HepG2 (cell line): Measurements from ENCODE around the gene ZNF786. TPM values are rescaled to one million over a fixed set of nuclear protein-coding genes. Genes with fewer than 3 reads are reported as not detected.

Experiments
- ATAC-seq: fragments of 200-7000 bp; cut with Tn5 transposase; 3 replicates; pipeline ENCODE4 v1.9.1; 2020; ENCODE audit warnings: mild to moderate bottlenecking, moderate library complexity
- BruUV-seq: library from RNA; stranded (reverse); fragments of 400-500 nt; replicated peaks from 2 replicates; lab custom pipeline; 2021; lab: Mats Ljungman, UMichigan
- CTCF ChIA-PET: fragments of 300-600 bp; formaldehyde crosslinking; extraction: SDS; loops from one replicate; lab custom pipeline; 2021; ENCODE audit warnings: low total read pairs, inconsistent platforms, low intra/inter-chr PET ratio; lab: Yijun Ruan, JAX
- POLR2A ChIA-PET: fragments of 350-600 bp; sonication (Branson Sonifier 250); formaldehyde crosslinking; loops from one replicate; lab custom pipeline; 2020; ENCODE audit warnings: antibody characterized with exemption, inconsistent platforms; lab: Yijun Ruan, JAX
- DNase-seq: peaks from one replicate; pipeline ENCODE4 v3.0.0-alpha.2; 2015; ENCODE audit warnings: low spot score
- FAIRE-seq: peaks from 3 replicates; lab custom pipeline; 2011; peaks lifted over from hg19 to GRCh38; lab: Jason Lieb, UNC
- H2AFZ ChIP-seq: one replicate; pipeline ENCODE4 v1.6.1; 2011; ENCODE audit warnings: low read length, inconsistent platforms
- H3K27ac ChIP-seq: fragments of 300-600 bp; 3 replicates; pipeline ENCODE4 v1.8.0; 2011; ENCODE audit warnings: mixed run types, mild to moderate bottlenecking, mixed read lengths, low read length, inconsistent platforms; ENCODE audit not compliant: insufficient read depth; ENCODE audit errors: extremely low read length
- H3K27me3 ChIP-seq, 2 experiments: fragments of 200-600 bp in 1 of 2; 2 replicates in 1 of 2; 3 replicates in 1 of 2; pipeline versions ENCODE4 v1.6.0 to v1.8.0; 2011; ENCODE audit warnings: low read length in 2 of 2, mild to moderate bottlenecking in 2 of 2, moderate library complexity in 2 of 2, inconsistent platforms in 1 of 2; ENCODE audit not compliant: insufficient read depth in 2 of 2, control insufficient read depth in 1 of 2
- H3K36me3 ChIP-seq, 2 experiments: fragments of 200-600 bp in 1 of 2; replicated peaks in 1 of 2; 2 replicates in 1 of 2; 3 replicates in 1 of 2; pipeline versions ENCODE4 v1.5.1 to v1.8.0; 2011; ENCODE audit warnings: low read length in 2 of 2, inconsistent platforms in 1 of 2; ENCODE audit not compliant: insufficient read depth in 2 of 2, control insufficient read depth in 1 of 2
- H3K4me1 ChIP-seq: 2 replicates; pipeline ENCODE4 v1.5.1; 2012; ENCODE audit warnings: low read length, inconsistent platforms; ENCODE audit not compliant: insufficient read depth
- H3K4me2 ChIP-seq: 2 replicates; pipeline ENCODE4 v1.6.0; 2011; ENCODE audit warnings: low read depth, low read length, inconsistent platforms
- H3K4me3 ChIP-seq, 3 experiments: fragments of 200-600 bp in 1 of 3; sonication (generic), shearing (Covaris generic) in 1 of 3; replicated peaks in 1 of 3; 2 replicates each; pipeline ENCODE4 v1.5.1; 2011 to 2016; ENCODE audit warnings: low read length in 3 of 3, inconsistent platforms in 2 of 3, low read depth in 2 of 3, mild to moderate bottlenecking in 2 of 3, control low read depth in 1 of 3, mixed read lengths in 1 of 3; ENCODE audit not compliant: insufficient read depth in 1 of 3
- H3K79me2 ChIP-seq: one replicate; pipeline ENCODE4 v1.6.1; 2011; ENCODE audit warnings: low read length, inconsistent platforms; ENCODE audit not compliant: insufficient read depth
- H3K9ac ChIP-seq: 2 replicates; pipeline ENCODE4 v1.6.0; 2011; ENCODE audit warnings: mild to moderate bottlenecking, low read depth, low read length, inconsistent platforms; ENCODE audit not compliant: insufficient read depth
- H3K9me3 ChIP-seq: 2 replicates; pipeline ENCODE4 v1.5.1; 2012; ENCODE audit warnings: mild to moderate bottlenecking, low read length
- H4K20me1 ChIP-seq: 2 replicates; pipeline ENCODE4 v1.6.0; 2011; ENCODE audit warnings: inconsistent platforms, mild to moderate bottlenecking, low read length, moderate library complexity; ENCODE audit not compliant: insufficient read depth
- ELF4 ChIP-seq: sonication (generic); formaldehyde crosslinking; IDR thresholded peaks from 2 replicates; pipeline ENCODE4 v1.5.0; 2020; ENCODE audit warnings: missing genetic modification reagents, mild to moderate bottlenecking, moderate library complexity, borderline replicate concordance
- IRX3 ChIP-seq: sonication (generic); formaldehyde crosslinking; IDR thresholded peaks from 2 replicates; pipeline ENCODE4 v1.8.1; 2023; ENCODE audit warnings: mild to moderate bottlenecking, low read depth, missing genetic modification reagents, borderline replicate concordance
- JUND ChIP-seq: sonication (generic); formaldehyde crosslinking; IDR thresholded peaks from 2 replicates; pipeline ENCODE4 v1.8.0; 2022; ENCODE audit warnings: mild to moderate bottlenecking, missing genetic modification reagents
- KLF16 ChIP-seq, 2 experiments: sonication (generic) in 1 of 2; formaldehyde crosslinking in 1 of 2; IDR thresholded peaks; 2 replicates each; pipeline versions ENCODE4 v1.6.1 to v1.8.0; 2016 to 2023; ENCODE audit warnings: missing genetic modification reagents in 2 of 2, missing compliant biosample characterization in 1 of 2
- MXD4 ChIP-seq: IDR thresholded peaks from 2 replicates; pipeline ENCODE4 v1.6.1; 2016; ENCODE audit warnings: mild to moderate bottlenecking, missing biosample characterization, missing genetic modification reagents
- NONO ChIP-seq, 2 experiments: fragments of 450-650 bp in 1 of 2; sonication (generic) in 1 of 2; formaldehyde crosslinking in 1 of 2; IDR thresholded peaks in 1 of 2; conservative IDR thresholded peaks in 1 of 2; 2 replicates each; pipeline versions ENCODE4 v1.6.1 to v1.8.0; 2017 to 2022; ENCODE audit warnings: mild to moderate bottlenecking in 1 of 2, missing genetic modification reagents in 1 of 2, moderate library complexity in 1 of 2
- RBM39 ChIP-seq: fragments of 200-400 bp; formaldehyde crosslinking; IDR thresholded peaks from one replicate; pipeline ENCODE4 v1.6.1; 2018; ENCODE audit warnings: antibody characterized with exemption, mild to moderate bottlenecking, low read depth, low read length; ENCODE audit not compliant: poor library complexity, severe bottlenecking
- SNAI1 ChIP-seq: sonication (generic); formaldehyde crosslinking; IDR thresholded peaks from 2 replicates; pipeline ENCODE4 v1.5.0; 2020; ENCODE audit warnings: mild to moderate bottlenecking, missing genetic modification reagents, borderline replicate concordance
- ZBTB3 ChIP-seq: sonication (generic); formaldehyde crosslinking; IDR thresholded peaks from 2 replicates; pipeline ENCODE4 v1.4.0; 2020; ENCODE audit warnings: low read depth, mild to moderate bottlenecking, moderate library complexity, missing genetic modification reagents, borderline replicate concordance
- ZNF674 ChIP-seq: sonication (generic); formaldehyde crosslinking; IDR thresholded peaks from 2 replicates; pipeline ENCODE4 v1.5.0; 2020; ENCODE audit warnings: low read depth, mild to moderate bottlenecking, missing genetic modification reagents
- WGBS: methylation state at CpG from one replicate; pipeline ENCODE4 v1.1.6; 2017; ENCODE audit warnings: low lambda C conversion rate; 5-methylcytosine and 5-hydroxymethylcytosine counted together
- in situ Hi-C: cut with HindIII; loops from 2 replicates; pipeline ENCODE4 v1.10.0; 2017; ENCODE audit warnings: low pct_unique_long_range_greater_than_20kb; ENCODE audit not compliant: extremely low pct_ligation_motif_present
- intact Hi-C: fragments of 100-400 bp; cut with micrococcal nuclease; formaldehyde crosslinking; loops from one replicate; pipeline ENCODE4 v1.10.0; 2022; ENCODE audit not compliant: unreplicated experiment
- polyA plus RNA-seq, 8 experiments: library from polyadenylated mRNA; depleted of rRNA in 3 of 8; stranded (reverse) in 7 of 8; unstranded in 1 of 8; fragments of >200 nt; fragmentation: Illumina TruSeq in 4 of 8; extraction: Trizol in 4 of 8; gene quantifications; 2 replicates each; pipeline versions ENCODE4 v1.2.1 to v1.2.3, GENCODE V29; 2011 to 2016; ENCODE audit warnings: low read depth in 4 of 8, missing spikeins in 1 of 8, mixed read lengths in 1 of 8; ENCODE audit not compliant: insufficient read depth in 1 of 8
- total RNA-seq, 5 experiments: library from RNA; depleted of rRNA; stranded (reverse); fragments of >200 nt; fragmentation: Illumina TruSeq; extraction: Trizol; gene quantifications; 2 replicates each; pipeline ENCODE4 v1.2.3, GENCODE V29; 2016; ENCODE audit warnings: low read depth in 1 of 5
- TF ChIP-seq, protein P1 (sequence below): sonication (generic); formaldehyde crosslinking; IDR thresholded peaks from 2 replicates; pipeline ENCODE4 v1.8.1; 2023; ENCODE audit warnings: mild to moderate bottlenecking, missing genetic modification reagents
- TF ChIP-seq, protein P2 (sequence below): sonication (generic); formaldehyde crosslinking; IDR thresholded peaks from 2 replicates; pipeline ENCODE4 v1.9.0; 2021; ENCODE audit warnings: missing genetic modification reagents, borderline replicate concordance
- TF ChIP-seq, protein P3 (sequence below): IDR thresholded peaks from 2 replicates; pipeline ENCODE4 v1.6.1; 2016; ENCODE audit warnings: missing compliant biosample characterization, missing genetic modification reagents, borderline replicate concordance
- TF ChIP-seq, protein P4 (sequence below): sonication (generic); formaldehyde crosslinking; IDR thresholded peaks from 2 replicates; pipeline ENCODE4 v1.4.0; 2020; ENCODE audit warnings: missing genetic modification reagents, borderline replicate concordance

The ZNF786 gene
- total and polyA plus RNA-seq, 2 of the 13 experiments (the other 11 are each of a cell fraction or from before 2014, with no cell fraction given) = 2.0 to 4.0 TPM

DNA sequence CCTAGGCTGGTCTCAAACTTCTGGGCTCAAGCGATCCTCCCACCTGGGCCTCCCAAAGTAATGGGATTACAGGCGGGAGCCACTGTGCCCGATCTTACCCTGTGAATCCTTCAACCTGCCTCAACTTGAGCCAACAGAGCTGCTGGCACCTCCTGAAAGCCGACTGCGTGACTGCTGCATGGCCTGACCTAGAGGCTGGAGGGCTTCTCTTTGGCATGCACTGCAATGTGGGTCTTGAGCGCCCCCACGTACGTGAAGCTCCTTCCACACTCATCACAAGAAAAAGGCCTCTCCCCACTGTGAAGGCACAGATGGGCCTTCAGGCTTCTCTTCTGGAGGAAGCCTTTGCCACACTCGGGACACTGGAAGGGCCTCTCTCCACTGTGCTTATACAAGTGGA, 12.9 kb upstream of the ZNF786 start:
- no peaks in the 10 kb centered on the region for H3K27me3 ChIP-seq
- FAIRE-seq (no peak), DNase-seq (no peak), ATAC-seq (no peak)
- H3K36me3 ChIP-seq = no peaks in the 10 kb centered on the region
- no peak overlapping the region for H3K9ac ChIP-seq
- ChIA-PET POLR2A (no interaction called here), CTCF (no interaction called here)
- H2AFZ ChIP-seq = no peak overlapping the region
- no peak overlapping the region for H3K4me3 ChIP-seq
- in situ Hi-C loops = no loop called here
- no peaks in the 10 kb centered on the region for H3K79me2 ChIP-seq
- H3K4me1 ChIP-seq = 0 out of 2 replicates have a peak, but pooled peaks cover 8% of the 10 kb centered on the region
- H3K4me2 ChIP-seq = no peak overlapping the region
- intact Hi-C loops = no loop called here
- BruUV-seq = no TSS peak
- H4K20me1 ChIP-seq = no peaks in the 10 kb centered on the region
- no peak overlapping the region for H3K27ac ChIP-seq
- no peaks in the 10 kb centered on the region for H3K9me3 ChIP-seq
- WGBS = 89% methylated on average over 9 of the region's 9 CpGs
- TF ChIP-seq, protein P1, sequence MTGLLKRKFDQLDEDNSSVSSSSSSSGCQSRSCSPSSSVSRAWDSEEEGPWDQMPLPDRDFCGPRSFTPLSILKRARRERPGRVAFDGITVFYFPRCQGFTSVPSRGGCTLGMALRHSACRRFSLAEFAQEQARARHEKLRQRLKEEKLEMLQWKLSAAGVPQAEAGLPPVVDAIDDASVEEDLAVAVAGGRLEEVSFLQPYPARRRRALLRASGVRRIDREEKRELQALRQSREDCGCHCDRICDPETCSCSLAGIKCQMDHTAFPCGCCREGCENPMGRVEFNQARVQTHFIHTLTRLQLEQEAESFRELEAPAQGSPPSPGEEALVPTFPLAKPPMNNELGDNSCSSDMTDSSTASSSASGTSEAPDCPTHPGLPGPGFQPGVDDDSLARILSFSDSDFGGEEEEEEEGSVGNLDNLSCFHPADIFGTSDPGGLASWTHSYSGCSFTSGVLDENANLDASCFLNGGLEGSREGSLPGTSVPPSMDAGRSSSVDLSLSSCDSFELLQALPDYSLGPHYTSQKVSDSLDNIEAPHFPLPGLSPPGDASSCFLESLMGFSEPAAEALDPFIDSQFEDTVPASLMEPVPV (CRISPR knock-in tag) = no peak
- TF ChIP-seq IRX3 (no peak), NONO (IDR thresholded peaks at IDR 0.05) (no peak), NONO (CRISPR knock-in tag; conservative IDR thresholded peaks at IDR 0.05) (no peak), SNAI1 (no peak), KLF16 (CRISPR knock-in tag; IDR thresholded peaks at IDR 0.05) (no peak), ZBTB3 (CRISPR knock-in tag) (no peak), ELF4 (CRISPR knock-in tag) (no peak), MXD4 (no peak), RBM39 (no peak), JUND (CRISPR knock-in tag) (no peak), ZNF674 (CRISPR knock-in tag) (no peak)
- TF ChIP-seq, protein P2, sequence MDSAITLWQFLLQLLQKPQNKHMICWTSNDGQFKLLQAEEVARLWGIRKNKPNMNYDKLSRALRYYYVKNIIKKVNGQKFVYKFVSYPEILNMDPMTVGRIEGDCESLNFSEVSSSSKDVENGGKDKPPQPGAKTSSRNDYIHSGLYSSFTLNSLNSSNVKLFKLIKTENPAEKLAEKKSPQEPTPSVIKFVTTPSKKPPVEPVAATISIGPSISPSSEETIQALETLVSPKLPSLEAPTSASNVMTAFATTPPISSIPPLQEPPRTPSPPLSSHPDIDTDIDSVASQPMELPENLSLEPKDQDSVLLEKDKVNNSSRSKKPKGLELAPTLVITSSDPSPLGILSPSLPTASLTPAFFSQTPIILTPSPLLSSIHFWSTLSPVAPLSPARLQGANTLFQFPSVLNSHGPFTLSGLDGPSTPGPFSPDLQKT = no peak
- TF ChIP-seq, protein P3, sequence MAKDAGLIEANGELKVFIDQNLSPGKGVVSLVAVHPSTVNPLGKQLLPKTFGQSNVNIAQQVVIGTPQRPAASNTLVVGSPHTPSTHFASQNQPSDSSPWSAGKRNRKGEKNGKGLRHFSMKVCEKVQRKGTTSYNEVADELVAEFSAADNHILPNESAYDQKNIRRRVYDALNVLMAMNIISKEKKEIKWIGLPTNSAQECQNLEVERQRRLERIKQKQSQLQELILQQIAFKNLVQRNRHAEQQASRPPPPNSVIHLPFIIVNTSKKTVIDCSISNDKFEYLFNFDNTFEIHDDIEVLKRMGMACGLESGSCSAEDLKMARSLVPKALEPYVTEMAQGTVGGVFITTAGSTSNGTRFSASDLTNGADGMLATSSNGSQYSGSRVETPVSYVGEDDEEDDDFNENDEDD = no peak
- TF ChIP-seq, protein P4, sequence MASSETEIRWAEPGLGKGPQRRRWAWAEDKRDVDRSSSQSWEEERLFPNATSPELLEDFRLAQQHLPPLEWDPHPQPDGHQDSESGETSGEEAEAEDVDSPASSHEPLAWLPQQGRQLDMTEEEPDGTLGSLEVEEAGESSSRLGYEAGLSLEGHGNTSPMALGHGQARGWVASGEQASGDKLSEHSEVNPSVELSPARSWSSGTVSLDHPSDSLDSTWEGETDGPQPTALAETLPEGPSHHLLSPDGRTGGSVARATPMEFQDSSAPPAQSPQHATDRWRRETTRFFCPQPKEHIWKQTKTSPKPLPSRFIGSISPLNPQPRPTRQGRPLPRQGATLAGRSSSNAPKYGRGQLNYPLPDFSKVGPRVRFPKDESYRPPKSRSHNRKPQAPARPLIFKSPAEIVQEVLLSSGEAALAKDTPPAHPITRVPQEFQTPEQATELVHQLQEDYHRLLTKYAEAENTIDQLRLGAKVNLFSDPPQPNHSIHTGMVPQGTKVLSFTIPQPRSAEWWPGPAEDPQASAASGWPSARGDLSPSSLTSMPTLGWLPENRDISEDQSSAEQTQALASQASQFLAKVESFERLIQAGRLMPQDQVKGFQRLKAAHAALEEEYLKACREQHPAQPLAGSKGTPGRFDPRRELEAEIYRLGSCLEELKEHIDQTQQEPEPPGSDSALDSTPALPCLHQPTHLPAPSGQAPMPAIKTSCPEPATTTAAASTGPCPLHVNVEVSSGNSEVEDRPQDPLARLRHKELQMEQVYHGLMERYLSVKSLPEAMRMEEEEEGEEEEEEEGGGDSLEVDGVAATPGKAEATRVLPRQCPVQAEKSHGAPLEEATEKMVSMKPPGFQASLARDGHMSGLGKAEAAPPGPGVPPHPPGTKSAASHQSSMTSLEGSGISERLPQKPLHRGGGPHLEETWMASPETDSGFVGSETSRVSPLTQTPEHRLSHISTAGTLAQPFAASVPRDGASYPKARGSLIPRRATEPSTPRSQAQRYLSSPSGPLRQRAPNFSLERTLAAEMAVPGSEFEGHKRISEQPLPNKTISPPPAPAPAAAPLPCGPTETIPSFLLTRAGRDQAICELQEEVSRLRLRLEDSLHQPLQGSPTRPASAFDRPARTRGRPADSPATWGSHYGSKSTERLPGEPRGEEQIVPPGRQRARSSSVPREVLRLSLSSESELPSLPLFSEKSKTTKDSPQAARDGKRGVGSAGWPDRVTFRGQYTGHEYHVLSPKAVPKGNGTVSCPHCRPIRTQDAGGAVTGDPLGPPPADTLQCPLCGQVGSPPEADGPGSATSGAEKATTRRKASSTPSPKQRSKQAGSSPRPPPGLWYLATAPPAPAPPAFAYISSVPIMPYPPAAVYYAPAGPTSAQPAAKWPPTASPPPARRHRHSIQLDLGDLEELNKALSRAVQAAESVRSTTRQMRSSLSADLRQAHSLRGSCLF (CRISPR knock-in tag) = no peak
